Activated T-cell treated with anti-CD3 and anti-CD28 coated beads, Interleukin-2, amount 50 U/mL, for 4 hours (primary cell): ENCODE results near the gene ZSWIM4. TPM values are rescaled to one million over a fixed set of nuclear protein-coding genes. Genes with fewer than 3 reads are reported as not detected.
A peak's percentile ranks its signal among the peaks of the same experiment; 100 is the strongest.
"Not testable (repeated sequence)": the region's sequence is repeated elsewhere in the genome, so short reads cannot be mapped to it uniquely, and the experiment has no call there.

Experiments
- ATAC-seq, 2 donors: fragments of 200-7000 bp; cut with Tn5 transposase; one replicate each; pipeline ENCODE4 v1.10.0; 2021
- DNase-seq: peaks from one replicate; pipeline ENCODE4 v3.0.0-alpha.2; 2020
- H3K27me3 Mint-ChIP-seq: one replicate; pipeline ENCODE4 v1.8.0; 2021; ENCODE audit warnings: low read depth, mixed read lengths
- H3K36me3 Mint-ChIP-seq: one replicate; pipeline ENCODE4 v1.8.0; 2022; ENCODE audit warnings: mixed read lengths; ENCODE audit not compliant: insufficient read depth
- H3K4me1 Mint-ChIP-seq: one replicate; pipeline ENCODE4 v1.8.0; 2021; ENCODE audit warnings: low read depth, mixed read lengths
- H3K4me3 Mint-ChIP-seq: one replicate; pipeline ENCODE4 v1.8.0; 2021; ENCODE audit warnings: mild to moderate bottlenecking, moderate library complexity, mixed read lengths
- H3K9me3 Mint-ChIP-seq: one replicate; pipeline ENCODE4 v1.8.0; 2021; ENCODE audit warnings: mixed read lengths
- total RNA-seq, 3 donors: library from RNA; stranded (reverse); gene quantifications; one replicate each; pipeline ENCODE4 v1.2.1, GENCODE V29; 2021

Gene ZSWIM4
- total RNA-seq, 3 donors from 2014 or later = 3.2 to 5.0 (median 3.7) TPM

DNA sequence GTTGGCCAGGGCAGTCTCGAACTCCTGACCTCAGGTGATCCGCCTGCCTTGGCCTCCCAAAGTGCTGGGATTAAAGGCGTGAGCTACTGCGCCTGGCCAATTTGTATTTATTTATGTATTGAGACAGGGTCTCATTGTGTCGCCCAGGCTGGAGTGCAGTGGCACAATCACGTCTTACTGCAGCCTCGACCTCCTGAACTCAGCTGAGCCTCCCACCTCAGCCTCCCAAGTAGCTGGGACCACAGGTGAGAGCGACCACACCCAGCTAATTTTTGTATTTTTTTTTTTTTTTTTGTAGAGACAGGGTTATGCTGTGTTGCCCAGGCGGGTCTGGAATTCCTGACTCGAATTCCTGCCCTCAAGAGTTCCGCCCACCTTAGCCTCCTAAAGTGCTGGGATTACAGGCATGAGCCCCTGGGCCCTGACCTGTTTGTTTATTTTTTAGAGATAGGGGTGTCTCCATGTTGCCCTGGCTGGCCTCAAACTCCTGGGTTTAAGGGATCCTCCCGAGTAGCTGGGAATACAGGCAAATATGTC lies 57.0 kb downstream of the ZSWIM4 start:
- not testable (repeated sequence) for H3K9me3 Mint-ChIP-seq, DNase-seq, H3K27me3 Mint-ChIP-seq, H3K4me3 Mint-ChIP-seq, H3K36me3 Mint-ChIP-seq, ATAC-seq
- peaks cover 23% of the 10 kb centered on the region for H3K4me1 Mint-ChIP-seq

DNA sequence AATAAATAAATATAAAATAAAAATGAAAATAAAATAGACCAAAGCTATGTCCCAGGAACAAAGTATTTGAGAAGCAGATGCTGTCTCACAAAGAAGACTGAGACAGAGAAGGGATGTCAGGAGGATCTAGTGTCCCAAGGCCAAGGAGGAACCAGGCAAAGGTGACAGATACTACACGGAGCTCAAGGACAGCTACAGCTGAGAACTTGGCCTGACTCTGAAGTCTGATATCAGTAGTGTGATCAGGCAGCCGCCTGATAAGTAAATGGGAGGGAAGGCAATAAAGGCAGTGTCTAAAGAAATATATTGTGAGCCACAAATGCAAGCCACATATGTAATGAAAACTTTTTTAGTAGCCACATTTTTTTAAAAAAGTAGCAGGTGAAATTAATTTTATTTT lies 61.3 kb downstream of the ZSWIM4 start:
- Mint-ChIP-seq H3K27me3 (no peaks in the 10 kb centered on the region), H3K36me3 (no peaks in the 10 kb centered on the region), H3K4me3 (no peak overlapping the region), H3K9me3 (no peaks in the 10 kb centered on the region), H3K4me1 (peaks cover 17% of the 10 kb centered on the region)
- no peak for ATAC-seq
- no peak for DNase-seq

DNA sequence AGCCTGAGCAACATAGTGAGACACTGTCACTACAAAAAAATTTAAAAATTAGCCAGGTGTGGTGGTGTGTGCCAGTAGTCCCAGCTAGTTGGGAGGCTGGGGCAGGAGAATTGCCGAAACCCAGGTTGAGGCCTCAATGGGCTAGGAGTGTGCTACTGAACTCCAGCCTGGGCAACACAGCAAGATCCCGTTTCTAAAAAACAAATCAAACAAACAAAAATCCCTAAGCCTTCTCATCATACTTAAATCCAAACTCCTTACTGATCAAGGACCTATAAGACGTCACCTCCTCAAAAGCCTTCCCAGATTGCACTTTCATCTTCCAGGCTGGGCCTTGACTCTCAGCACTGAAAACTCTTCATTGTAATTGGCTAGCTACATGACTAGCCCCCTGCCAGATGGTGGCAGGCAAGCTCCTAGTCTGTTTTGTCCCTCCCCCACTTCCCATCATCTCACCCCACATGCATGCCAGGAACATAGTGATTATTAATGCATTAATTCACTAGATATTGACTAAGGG lies 64.2 kb downstream of the ZSWIM4 start:
- Mint-ChIP-seq H3K36me3 (no peaks in the 10 kb centered on the region), H3K9me3 (no peaks in the 10 kb centered on the region), H3K27me3 (peaks cover 10% of the 10 kb centered on the region), H3K4me3 (no peak overlapping the region), H3K4me1 (peaks cover 33% of the 10 kb centered on the region)
- DNase-seq = no peak
- no peak for ATAC-seq

DNA sequence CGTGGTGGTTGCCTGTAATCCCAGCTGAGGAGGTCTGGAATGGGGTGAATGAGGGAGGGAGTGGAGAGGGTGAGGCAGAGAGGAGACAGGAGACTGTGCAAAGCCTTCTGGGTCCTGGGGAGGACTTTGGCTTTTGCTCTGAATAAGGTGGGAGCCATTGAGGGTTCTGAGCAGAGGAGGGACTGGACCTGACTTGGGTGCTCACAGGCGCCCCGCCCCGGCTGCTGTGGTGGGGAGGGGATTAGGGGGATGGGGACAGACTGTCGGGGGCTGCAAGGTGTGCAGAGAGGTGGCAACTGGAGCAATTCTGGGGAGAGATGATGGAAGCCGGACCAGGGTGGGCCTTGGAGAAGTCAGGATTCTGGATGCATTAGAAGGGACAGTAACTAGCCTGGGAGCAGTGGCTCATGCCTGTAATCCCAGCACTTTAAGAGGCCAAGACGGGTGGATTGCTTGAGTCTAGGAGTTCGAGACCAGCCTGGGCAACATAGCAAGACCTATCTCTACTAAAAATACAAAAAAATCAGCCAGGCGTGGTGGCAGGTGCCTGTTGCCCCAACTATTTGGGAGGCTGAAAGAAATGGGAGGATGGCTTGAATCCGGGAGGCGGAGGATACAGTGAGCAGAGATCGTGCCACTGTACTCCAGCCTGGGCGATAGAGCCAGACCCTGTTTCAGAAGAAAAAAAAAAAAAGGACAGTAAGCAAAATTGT lies 65.6 kb downstream of the ZSWIM4 start:
- H3K27me3 Mint-ChIP-seq = peaks cover 14% of the 10 kb centered on the region
- ATAC-seq = no peak

DNA sequence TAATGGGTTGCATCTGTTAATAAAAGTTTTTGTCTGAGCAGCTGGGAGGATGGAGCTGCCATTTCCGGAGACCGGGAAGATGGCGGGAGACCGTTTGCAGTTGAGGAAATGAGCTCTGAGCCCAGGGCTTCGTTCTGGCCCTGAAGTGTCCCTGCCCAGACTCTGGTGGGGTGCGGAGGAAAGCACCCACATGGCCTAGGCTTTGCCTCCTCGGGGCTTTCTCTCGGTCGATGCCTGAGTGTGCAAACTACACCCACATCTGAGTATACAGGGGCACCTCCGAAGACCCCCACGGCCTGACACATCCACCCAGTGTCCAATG lies 66.1 kb downstream of the ZSWIM4 start:
- no peaks in the 10 kb centered on the region for H3K36me3 Mint-ChIP-seq
- H3K27me3 Mint-ChIP-seq = peaks cover 17% of the 10 kb centered on the region
- H3K4me3 Mint-ChIP-seq = peak overlapping the region; percentile 93
- no peaks in the 10 kb centered on the region for H3K9me3 Mint-ChIP-seq
- H3K4me1 Mint-ChIP-seq = peaks cover 39% of the 10 kb centered on the region
- ATAC-seq = peak; percentile 12 to 18
- no peak for DNase-seq

More for the DNA sequence above, 65.6 kb downstream of the ZSWIM4 start:
- peak overlapping the region; percentile 93 for H3K4me3 Mint-ChIP-seq
- H3K4me1 Mint-ChIP-seq = peaks cover 37% of the 10 kb centered on the region
- H3K36me3 Mint-ChIP-seq = no peaks in the 10 kb centered on the region
- no peaks in the 10 kb centered on the region for H3K9me3 Mint-ChIP-seq
- no peak for DNase-seq

DNA sequence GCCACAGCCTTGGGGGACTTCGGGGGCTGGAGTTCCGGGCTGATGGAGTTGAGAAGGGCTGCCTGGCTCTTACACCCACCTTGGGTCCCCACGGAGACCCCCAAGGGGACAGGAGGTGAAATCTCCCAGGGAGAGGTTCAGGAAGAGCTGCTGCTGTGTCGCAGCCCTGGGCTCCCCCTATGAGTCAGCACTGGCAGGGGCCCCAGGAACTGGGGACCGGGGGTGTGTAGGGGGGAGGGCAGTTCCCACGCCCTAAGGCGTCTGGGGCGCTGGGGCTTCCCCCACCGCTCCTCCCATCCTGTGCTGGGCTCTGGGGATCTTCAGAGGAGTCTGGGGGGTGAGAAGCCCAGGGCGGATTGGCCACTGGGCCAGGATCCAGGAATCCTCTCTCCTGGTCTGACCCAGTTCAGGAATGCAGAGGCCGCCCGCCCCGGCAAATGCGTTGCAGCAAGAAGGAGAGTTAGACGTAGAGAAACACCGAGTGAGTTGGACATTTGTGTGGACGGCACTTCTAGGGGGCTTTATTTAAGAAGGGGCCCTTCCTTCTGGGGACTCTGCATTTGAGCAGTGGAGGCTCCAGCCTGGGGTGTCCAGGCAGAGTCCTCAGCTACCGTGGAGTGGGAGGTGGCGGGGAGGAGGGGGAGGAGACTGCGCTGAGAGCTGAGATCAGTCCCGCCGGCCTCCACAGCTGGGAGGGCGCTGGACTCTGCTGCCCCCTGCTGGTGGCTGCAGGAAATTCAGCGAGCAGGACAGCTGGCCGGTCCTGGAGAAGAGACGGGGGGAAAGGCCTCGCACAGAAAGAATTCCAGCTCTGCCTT lies 66.7 kb downstream of the ZSWIM4 start:
- Mint-ChIP-seq H3K27me3 (peaks cover 23% of the 10 kb centered on the region), H3K4me3 (peak overlapping the region; percentile 93), H3K36me3 (no peaks in the 10 kb centered on the region), H3K9me3 (no peaks in the 10 kb centered on the region), H3K4me1 (peaks cover 44% of the 10 kb centered on the region)
- ATAC-seq = peak; percentile 86 to 87
- peak; percentile 86 for DNase-seq

DNA sequence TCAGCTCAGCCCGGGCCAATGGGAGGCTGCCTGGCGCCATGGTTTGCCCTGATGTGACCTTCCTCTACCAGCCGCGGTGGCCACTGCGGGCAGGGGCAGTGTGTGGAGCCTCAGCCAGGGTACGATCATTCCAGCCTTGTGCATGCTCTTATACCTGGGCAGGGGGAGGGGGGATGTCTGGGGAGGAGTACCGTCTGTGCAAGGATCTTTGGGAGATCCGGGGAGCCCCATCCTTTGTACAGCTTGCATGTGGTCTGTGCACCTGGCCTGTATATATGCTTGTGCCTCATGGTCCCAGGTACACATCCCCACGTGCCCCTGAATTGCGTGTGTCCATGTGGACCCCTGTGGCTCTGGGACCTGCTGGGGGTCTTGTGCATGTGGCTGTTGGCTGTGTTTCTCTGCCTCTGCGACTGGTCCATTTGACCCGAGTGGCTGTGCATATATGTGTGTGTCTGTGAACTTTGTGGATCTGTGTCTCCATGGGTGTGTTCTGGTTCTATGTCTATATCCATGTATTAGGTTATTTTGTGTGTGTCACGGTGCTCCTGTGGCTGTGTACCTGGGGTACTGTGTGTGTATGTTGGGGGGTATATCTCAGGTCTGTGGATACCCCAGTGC lies 68.9 kb downstream of the ZSWIM4 start:
- H3K36me3 Mint-ChIP-seq = no peaks in the 10 kb centered on the region
- H3K9me3 Mint-ChIP-seq = no peaks in the 10 kb centered on the region
- peaks cover 46% of the 10 kb centered on the region for H3K4me1 Mint-ChIP-seq
- ATAC-seq = no peak
- peaks cover 30% of the 10 kb centered on the region for H3K27me3 Mint-ChIP-seq
- peak overlapping the region; percentile 80 for H3K4me3 Mint-ChIP-seq
- DNase-seq = no peak

DNA sequence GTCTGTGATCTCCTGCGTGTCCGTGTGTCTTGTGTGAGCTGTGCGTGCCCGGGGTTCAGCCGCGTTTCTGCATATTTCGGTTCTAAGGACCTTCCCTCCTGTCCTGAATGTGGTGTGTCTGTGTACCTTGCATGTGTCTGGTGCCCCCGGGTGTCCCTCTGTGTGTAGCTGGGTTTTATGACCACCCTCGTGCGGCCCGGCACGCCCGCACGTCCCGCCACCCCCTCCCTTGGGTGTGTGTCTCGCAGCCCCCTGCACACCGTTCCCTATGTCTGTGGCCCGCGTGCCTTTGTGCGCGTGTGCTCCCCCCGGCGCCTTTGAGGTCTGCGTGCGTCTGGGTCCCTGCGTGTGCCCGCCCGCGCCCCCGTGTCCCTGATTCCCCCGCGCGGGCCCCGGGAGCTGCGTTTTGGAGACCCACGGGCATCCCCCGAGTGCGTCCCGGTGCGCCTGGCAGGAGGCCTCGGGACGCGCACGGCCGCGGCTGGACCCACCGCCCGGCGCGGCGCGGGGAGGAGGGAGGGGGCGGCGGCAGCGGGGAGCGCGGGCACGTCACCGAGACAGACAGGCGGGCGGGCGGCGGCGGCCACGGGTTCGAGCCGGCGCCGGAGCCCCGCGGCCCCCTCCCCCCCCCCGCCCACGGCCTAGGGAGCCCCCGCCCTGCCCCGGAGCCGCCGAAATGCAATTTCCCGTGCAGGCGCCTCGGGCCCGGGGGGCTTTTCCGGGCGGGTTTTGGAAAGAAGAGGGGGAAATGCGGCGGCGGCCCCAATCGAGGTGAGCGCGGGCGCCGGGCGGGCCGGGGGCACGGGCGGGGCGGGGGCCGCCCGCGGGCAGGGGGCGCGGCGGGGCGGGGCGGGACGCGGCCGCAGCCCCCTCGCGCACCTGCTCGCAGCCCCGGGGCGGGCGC lies 69.7 kb downstream of the ZSWIM4 start:
- peaks cover 32% of the 10 kb centered on the region for H3K27me3 Mint-ChIP-seq
- H3K36me3 Mint-ChIP-seq = no peaks in the 10 kb centered on the region
- no peak for ATAC-seq
- no peak for DNase-seq
- peaks cover 41% of the 10 kb centered on the region for H3K4me1 Mint-ChIP-seq
- peak overlapping the region; percentile 80 for H3K4me3 Mint-ChIP-seq
- H3K9me3 Mint-ChIP-seq = no peaks in the 10 kb centered on the region

DNA sequence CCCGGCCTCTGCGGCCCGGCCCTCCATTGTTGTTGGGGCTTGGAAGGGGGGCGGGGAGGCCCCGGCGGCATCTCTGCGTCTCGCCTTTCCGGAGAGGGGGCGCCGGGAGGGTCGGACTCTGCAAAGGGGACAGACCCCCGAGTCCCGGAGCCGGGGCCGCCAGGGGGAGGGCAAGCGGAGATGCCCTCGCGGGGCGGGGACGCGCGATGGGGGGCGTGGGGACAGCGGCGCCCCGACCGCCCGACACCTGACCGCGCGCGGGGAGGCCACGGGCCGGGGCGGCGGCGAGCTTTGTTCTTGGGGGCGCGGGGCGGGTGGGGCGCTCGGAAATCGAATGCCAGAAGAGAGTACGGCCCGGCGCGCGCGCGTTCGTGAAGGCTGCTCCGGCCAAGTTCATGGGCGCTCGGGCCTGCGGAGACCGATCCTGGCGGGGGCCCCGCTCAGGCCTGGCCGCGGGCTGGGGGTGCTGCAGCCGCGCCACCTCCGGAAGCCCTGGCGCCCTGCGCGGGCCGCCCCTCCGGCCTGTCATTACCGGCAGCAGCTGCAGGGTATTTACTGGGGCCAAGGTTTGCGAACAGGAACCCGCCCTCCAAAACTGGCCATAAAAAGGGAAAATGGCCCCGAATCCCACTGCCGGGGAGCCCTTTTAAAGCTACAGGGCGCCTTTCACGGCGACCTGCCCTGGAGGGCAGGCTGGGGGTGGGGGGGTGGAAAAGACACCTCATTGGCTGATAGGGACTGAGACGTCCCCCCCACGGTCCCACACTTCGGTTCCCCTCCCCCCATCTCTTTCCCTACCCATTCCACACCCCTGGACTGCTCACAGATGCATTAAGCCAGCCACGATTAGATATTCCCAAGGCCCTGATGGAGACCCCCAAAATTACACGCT lies 70.6 kb downstream of the ZSWIM4 start:
- H3K4me1 Mint-ChIP-seq = peaks cover 38% of the 10 kb centered on the region
- no peaks in the 10 kb centered on the region for H3K36me3 Mint-ChIP-seq
- ATAC-seq = no peak
- DNase-seq = no peak
- H3K27me3 Mint-ChIP-seq = peaks cover 32% of the 10 kb centered on the region
- peak overlapping the region; percentile 70 for H3K4me3 Mint-ChIP-seq
- H3K9me3 Mint-ChIP-seq = no peaks in the 10 kb centered on the region

DNA sequence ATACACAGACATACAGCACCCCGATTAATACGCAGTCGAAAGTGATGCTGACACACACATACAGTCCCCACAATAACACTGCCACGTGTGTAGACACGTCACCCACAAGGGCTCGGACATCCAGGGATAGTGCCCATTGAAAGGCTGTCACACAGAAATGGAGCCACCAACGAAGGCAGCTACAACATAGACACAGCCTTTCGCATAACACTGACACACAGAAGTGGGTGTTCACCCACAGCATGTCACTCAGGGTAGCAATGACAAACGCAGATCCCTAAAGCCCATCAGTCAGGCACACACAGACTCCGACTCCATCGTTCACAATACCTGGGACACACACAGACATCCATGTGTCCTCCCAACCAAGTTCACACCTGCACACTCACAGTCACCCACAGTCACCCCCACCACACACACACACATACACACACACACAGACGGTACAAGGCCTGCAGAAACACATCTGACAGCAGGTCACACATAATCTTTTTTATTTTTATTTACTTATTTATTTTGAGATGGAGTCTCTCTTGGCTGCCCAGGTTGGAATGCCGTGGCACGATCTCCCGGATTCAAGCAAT lies 71.3 kb downstream of the ZSWIM4 start:
- Mint-ChIP-seq H3K4me1 (peaks cover 31% of the 10 kb centered on the region), H3K9me3 (no peaks in the 10 kb centered on the region), H3K4me3 (peak overlapping the region; percentile 70), H3K27me3 (peaks cover 32% of the 10 kb centered on the region), H3K36me3 (no peaks in the 10 kb centered on the region)
- DNase-seq = no peak
- no peak for ATAC-seq

DNA sequence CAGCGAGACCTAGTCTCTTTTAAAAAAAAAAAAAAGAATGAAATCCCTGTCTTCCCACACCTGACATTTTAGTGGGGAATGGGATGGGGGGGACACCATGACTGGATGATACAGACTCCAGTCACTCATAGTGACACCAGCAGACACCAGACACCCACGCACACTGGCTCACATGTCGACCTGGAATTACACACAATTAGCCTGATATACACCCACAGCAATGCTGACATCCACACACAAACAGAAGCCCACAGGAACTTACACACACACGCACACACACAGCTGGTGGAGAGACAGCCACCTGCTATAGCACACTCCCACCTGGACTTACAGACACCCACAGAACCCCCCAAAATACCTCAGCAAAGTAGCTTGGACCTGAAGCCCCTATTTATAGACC lies 73.4 kb downstream of the ZSWIM4 start:
- ATAC-seq (no peak), DNase-seq (no peak)
- Mint-ChIP-seq H3K4me1 (peaks cover 24% of the 10 kb centered on the region), H3K4me3 (no peak overlapping the region), H3K9me3 (no peaks in the 10 kb centered on the region), H3K36me3 (no peaks in the 10 kb centered on the region), H3K27me3 (peaks cover 32% of the 10 kb centered on the region)

DNA sequence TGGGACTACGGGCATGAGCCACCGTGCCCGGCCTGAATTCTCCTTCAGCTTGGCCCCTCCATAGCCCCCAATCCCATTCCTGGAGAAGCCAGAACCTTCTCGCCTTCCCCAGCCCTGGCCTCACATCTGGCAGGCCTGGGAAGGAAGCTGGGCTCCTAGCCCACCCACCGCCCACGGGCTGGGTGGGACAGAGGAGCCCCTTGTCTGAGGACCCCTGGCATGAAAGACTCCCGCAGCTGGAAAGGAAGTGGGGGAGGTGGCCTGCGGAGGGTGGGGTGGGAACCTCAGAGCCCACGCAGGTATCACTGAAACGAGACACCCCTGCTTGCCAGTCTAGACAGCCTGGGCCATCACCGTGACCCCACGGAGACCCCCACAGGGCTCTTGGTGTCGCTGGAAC lies 74.0 kb downstream of the ZSWIM4 start:
- Mint-ChIP-seq H3K4me3 (no peak overlapping the region), H3K36me3 (no peaks in the 10 kb centered on the region), H3K4me1 (peaks cover 18% of the 10 kb centered on the region), H3K27me3 (peaks cover 29% of the 10 kb centered on the region), H3K9me3 (no peaks in the 10 kb centered on the region)
- no peak for DNase-seq
- no peak for ATAC-seq

DNA sequence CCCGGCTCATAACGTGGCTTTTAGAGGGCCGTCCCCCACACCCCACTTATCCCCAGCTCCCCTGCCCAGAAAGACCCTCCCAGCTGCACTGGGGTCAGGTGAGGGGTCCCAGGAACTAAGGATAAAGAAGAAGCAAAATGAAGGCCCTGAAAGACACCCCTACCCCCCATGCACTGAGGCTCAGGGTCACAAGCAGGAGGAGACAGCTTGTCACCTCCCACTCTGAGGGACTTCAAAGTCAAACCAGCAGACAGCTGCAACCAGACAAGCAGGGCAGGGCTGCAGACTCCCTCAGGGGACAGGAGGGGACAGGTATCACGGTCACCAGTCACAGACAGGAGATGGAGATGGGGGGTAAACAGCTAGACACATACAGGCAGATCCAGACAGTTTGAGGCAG lies 75.6 kb downstream of the ZSWIM4 start:
- Mint-ChIP-seq H3K4me3 (no peak overlapping the region), H3K36me3 (no peaks in the 10 kb centered on the region), H3K27me3 (peaks cover 26% of the 10 kb centered on the region), H3K9me3 (no peaks in the 10 kb centered on the region), H3K4me1 (peaks cover 13% of the 10 kb centered on the region)
- no peak for ATAC-seq
- DNase-seq = no peak
